Neural progenitor cell (in vitro differentiated cells): ENCODE measurements around the gene PSD. TPM values are rescaled to one million over a fixed set of nuclear protein-coding genes. Genes with fewer than 3 reads are reported as not detected.

ENCODE experiments used
- DNase-seq: peaks from one replicate; pipeline ENCODE4 v3.0.0-alpha.2; 2016; ENCODE audit warnings: low spot score
- H2AFZ ChIP-seq: fragments of 200-600 bp; sonication (generic); replicated peaks from 2 replicates; pipeline ENCODE4 v1.6.1; 2016; ENCODE audit warnings: antibody characterized with exemption
- H3F3A ChIP-seq: fragments of 200-600 bp; sonication (generic); 2 replicates; pipeline ENCODE4 v1.6.1; 2016; ENCODE audit warnings: antibody characterized with exemption, low read depth
- H3K27ac ChIP-seq: fragments of 200-600 bp; sonication (generic); 2 replicates; pipeline ENCODE4 v1.5.1; 2016; ENCODE audit warnings: mild to moderate bottlenecking
- H3K27me3 ChIP-seq: fragments of 200-600 bp; sonication (generic); 2 replicates; pipeline ENCODE4 v1.6.1; 2016; ENCODE audit warnings: mild to moderate bottlenecking, moderate library complexity
- H3K36me3 ChIP-seq: fragments of 200-600 bp; sonication (generic); 2 replicates; pipeline ENCODE4 v1.5.1; 2016
- H3K4me1 ChIP-seq: fragments of 200-600 bp; sonication (generic); 2 replicates; pipeline ENCODE4 v1.6.1; 2016; ENCODE audit warnings: mixed run types
- H3K4me2 ChIP-seq: fragments of 200-600 bp; sonication (generic); 2 replicates; pipeline ENCODE4 v1.6.1; 2016
- H3K4me3 ChIP-seq: fragments of 200-600 bp; sonication (generic); 2 replicates; pipeline ENCODE4 v1.5.1; 2016
- H3K79me2 ChIP-seq: fragments of 200-600 bp; sonication (generic); 2 replicates; pipeline ENCODE4 v1.6.1; 2016; ENCODE audit warnings: low read depth
- H3K9ac ChIP-seq: fragments of 200-600 bp; sonication (generic); 2 replicates; pipeline ENCODE4 v1.6.1; 2016
- H3K9me3 ChIP-seq: fragments of 200-600 bp; sonication (generic); 2 replicates; pipeline ENCODE4 v1.5.1; 2016; ENCODE audit warnings: low read depth
- H4K20me1 ChIP-seq: fragments of 200-600 bp; sonication (generic); 2 replicates; pipeline ENCODE4 v1.6.1; 2016; ENCODE audit warnings: low read depth
- H3K27ac Mint-ChIP-seq: 3 replicates; pipeline ENCODE4 v1.8.0; 2021; ENCODE audit warnings: mixed read lengths
- H3K27me3 Mint-ChIP-seq: 2 replicates; pipeline ENCODE4 v1.8.0; 2022; ENCODE audit warnings: low read depth, mild to moderate bottlenecking, inconsistent platforms, moderate library complexity, mixed read lengths; ENCODE audit not compliant: insufficient read depth
- H3K36me3 Mint-ChIP-seq: 3 replicates; pipeline ENCODE4 v1.8.0; 2021; ENCODE audit warnings: mixed read lengths
- H3K4me1 Mint-ChIP-seq: 3 replicates; pipeline ENCODE4 v1.8.0; 2021; ENCODE audit warnings: mixed read lengths
- H3K4me3 Mint-ChIP-seq: 3 replicates; pipeline ENCODE4 v1.8.0; 2021; ENCODE audit warnings: mild to moderate bottlenecking, moderate library complexity, mixed read lengths
- H3K9me3 Mint-ChIP-seq: 3 replicates; pipeline ENCODE4 v1.8.0; 2020; ENCODE audit warnings: mixed read lengths
- EZH2 ChIP-seq: fragments of 200-600 bp; sonication (generic); IDR thresholded peaks from 2 replicates; pipeline ENCODE4 v1.6.1; 2017; ENCODE audit warnings: antibody characterized with exemption, mild to moderate bottlenecking, moderate library complexity
- EZH2phosphoT487 ChIP-seq: fragments of 200-600 bp; sonication (generic); IDR thresholded peaks from 2 replicates; pipeline ENCODE4 v1.6.1; 2017; ENCODE audit warnings: antibody characterized with exemption
- total RNA-seq: library from RNA; depleted of rRNA; stranded (reverse); fragments of >200 nt; gene quantifications from 2 replicates; pipeline ENCODE4 v1.2.3, GENCODE V29; 2015; ENCODE audit warnings: low replicate concordance
- TF ChIP-seq, protein P1 (sequence below): fragments of 200-600 bp; sonication (generic); IDR thresholded peaks from 2 replicates; pipeline ENCODE4 v1.5.1; 2017; ENCODE audit warnings: antibody characterized with exemption, mild to moderate bottlenecking

The PSD gene
- total RNA-seq, 1 donor from 2014 or later = 0.09 TPM

DNA sequence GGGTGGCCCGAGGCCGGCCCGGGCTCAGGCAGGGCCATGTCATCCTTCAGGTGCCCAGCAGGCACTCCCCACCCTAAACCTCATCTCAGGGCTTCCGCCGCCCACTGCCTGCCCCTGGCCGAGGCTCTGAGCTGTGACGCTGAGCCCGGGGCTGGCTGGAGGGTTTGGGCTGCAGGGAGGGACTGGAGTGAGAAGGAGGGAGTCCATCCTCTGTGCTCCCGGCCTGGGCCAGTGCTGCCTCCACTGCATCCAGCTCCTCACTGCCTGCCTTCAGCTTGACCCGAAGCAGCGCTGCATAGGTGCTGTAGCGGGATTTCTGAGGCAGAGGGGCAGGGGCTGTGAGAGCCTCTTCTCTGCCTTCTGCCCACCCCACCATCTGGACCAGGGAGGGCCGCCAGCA lies 15.5 kb downstream of the PSD start:
- H3K27ac Mint-ChIP-seq = no peak overlapping the region
- Histone ChIP-seq H3K9ac (no peak overlapping the region), H3K4me2 (no peak overlapping the region)

DNA sequence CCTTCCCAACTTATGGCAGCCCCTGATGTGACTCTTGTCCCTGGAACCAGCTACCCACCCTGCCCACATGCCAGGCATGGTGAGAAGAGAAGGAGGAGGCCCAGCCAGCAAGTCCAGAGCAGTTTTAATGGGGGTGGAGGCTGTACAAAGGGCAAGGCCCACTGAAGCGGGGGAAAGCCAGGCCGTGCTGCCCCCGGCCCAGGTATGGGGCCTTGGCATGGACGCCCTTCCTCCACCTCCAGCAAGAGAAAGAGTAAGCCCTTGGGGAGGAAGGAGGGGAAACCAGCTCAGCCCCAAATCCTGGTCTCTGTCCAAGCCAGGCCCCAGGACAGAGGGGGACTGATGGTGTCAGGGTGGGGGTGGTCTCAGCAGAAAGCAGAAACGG lies 16.1 kb downstream of the PSD start:
- Mint-ChIP-seq H3K9me3 (no peaks in the 10 kb centered on the region), H3K27ac (no peak overlapping the region), H3K4me1 (peaks cover 12% of the 10 kb centered on the region), H3K36me3 (peaks cover 2% of the 10 kb centered on the region), H3K4me3 (no peak overlapping the region), H3K27me3 (peaks cover 9% of the 10 kb centered on the region)
- H3K4me3 ChIP-seq = no peak overlapping the region
- no peaks in the 10 kb centered on the region for H3K79me2 ChIP-seq
- H2AFZ ChIP-seq = no peak overlapping the region
- peaks cover 34% of the 10 kb centered on the region for H3K27me3 ChIP-seq
- H3K9me3 ChIP-seq = no peaks in the 10 kb centered on the region
- no peaks in the 10 kb centered on the region for H3K36me3 ChIP-seq
- peaks cover 5% of the 10 kb centered on the region for H4K20me1 ChIP-seq
- H3K9ac ChIP-seq = no peak overlapping the region
- H3K27ac ChIP-seq = no peak overlapping the region
- no peaks in the 10 kb centered on the region for H3F3A ChIP-seq
- no peak overlapping the region for H3K4me2 ChIP-seq
- no peak for DNase-seq
- H3K4me1 ChIP-seq = no peaks in the 10 kb centered on the region
- TF ChIP-seq EZH2 (no peak), EZH2phosphoT487 (no peak)
- TF ChIP-seq, protein P1, sequence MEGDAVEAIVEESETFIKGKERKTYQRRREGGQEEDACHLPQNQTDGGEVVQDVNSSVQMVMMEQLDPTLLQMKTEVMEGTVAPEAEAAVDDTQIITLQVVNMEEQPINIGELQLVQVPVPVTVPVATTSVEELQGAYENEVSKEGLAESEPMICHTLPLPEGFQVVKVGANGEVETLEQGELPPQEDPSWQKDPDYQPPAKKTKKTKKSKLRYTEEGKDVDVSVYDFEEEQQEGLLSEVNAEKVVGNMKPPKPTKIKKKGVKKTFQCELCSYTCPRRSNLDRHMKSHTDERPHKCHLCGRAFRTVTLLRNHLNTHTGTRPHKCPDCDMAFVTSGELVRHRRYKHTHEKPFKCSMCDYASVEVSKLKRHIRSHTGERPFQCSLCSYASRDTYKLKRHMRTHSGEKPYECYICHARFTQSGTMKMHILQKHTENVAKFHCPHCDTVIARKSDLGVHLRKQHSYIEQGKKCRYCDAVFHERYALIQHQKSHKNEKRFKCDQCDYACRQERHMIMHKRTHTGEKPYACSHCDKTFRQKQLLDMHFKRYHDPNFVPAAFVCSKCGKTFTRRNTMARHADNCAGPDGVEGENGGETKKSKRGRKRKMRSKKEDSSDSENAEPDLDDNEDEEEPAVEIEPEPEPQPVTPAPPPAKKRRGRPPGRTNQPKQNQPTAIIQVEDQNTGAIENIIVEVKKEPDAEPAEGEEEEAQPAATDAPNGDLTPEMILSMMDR = no peak

More for the DNA sequence above, 15.5 kb downstream of the PSD start:
- peaks cover 40% of the 10 kb centered on the region for H3K27me3 ChIP-seq
- no peaks in the 10 kb centered on the region for H3K9me3 ChIP-seq
- H4K20me1 ChIP-seq = peaks cover 11% of the 10 kb centered on the region
- Mint-ChIP-seq H3K4me1 (peaks cover 13% of the 10 kb centered on the region), H3K4me3 (no peak overlapping the region), H3K27me3 (peaks cover 12% of the 10 kb centered on the region), H3K9me3 (no peaks in the 10 kb centered on the region), H3K36me3 (peaks cover 2% of the 10 kb centered on the region)
- TF ChIP-seq EZH2 (no peak), EZH2phosphoT487 (no peak)
- TF ChIP-seq, protein P1 = no peak
- no peak for DNase-seq
- no peak overlapping the region for H3K4me3 ChIP-seq
- H2AFZ ChIP-seq = no peak overlapping the region
- H3K4me1 ChIP-seq = no peaks in the 10 kb centered on the region
- H3K79me2 ChIP-seq = no peaks in the 10 kb centered on the region
- H3K27ac ChIP-seq = no peak overlapping the region
- H3K36me3 ChIP-seq = no peaks in the 10 kb centered on the region
- H3F3A ChIP-seq = no peaks in the 10 kb centered on the region

GRCh38 chr10:102401735-102402511 lies 16.7 kb downstream of the PSD start:
- Mint-ChIP-seq H3K4me3 (no peak overlapping the region), H3K27me3 (peaks cover 9% of the 10 kb centered on the region), H3K27ac (no peak overlapping the region), H3K4me1 (peaks cover 14% of the 10 kb centered on the region), H3K9me3 (no peaks in the 10 kb centered on the region), H3K36me3 (peaks cover 2% of the 10 kb centered on the region)
- H3K9me3 ChIP-seq = no peaks in the 10 kb centered on the region
- H3K4me2 ChIP-seq = no peak overlapping the region
- no peak overlapping the region for H3K27ac ChIP-seq
- no peak for DNase-seq
- H3K4me3 ChIP-seq = no peak overlapping the region
- no peak for TF ChIP-seq EZH2
- TF ChIP-seq, protein P1 = no peak
- no peak for TF ChIP-seq EZH2phosphoT487
- H3K79me2 ChIP-seq = no peaks in the 10 kb centered on the region
- no peak overlapping the region for H3K9ac ChIP-seq
- H3K27me3 ChIP-seq = peaks cover 28% of the 10 kb centered on the region
- H4K20me1 ChIP-seq = no peaks in the 10 kb centered on the region
- no peaks in the 10 kb centered on the region for H3F3A ChIP-seq
- no peaks in the 10 kb centered on the region for H3K4me1 ChIP-seq
- no peak overlapping the region for H2AFZ ChIP-seq
- no peaks in the 10 kb centered on the region for H3K36me3 ChIP-seq
